ENCODE results near the gene UBE2L3.
A peak's percentile ranks its signal among the peaks of the same experiment; 100 is the strongest.

Gene UBE2L3

GRCh38 chr22:21660904-21661303, 93.4 kb downstream of the UBE2L3 start:
- Histone ChIP-seq H3K4ac (ENCODE audit: low read depth, low read length) (no peak overlapping the region), H3K23ac (ENCODE audit: low read length) (no peak overlapping the region), H2BK5ac (ENCODE audit: low read length) (no peak overlapping the region), H4K8ac (ENCODE audit: low read depth, low read length) (no peak overlapping the region), H3K36me3 (ENCODE audit: control insufficient read depth, insufficient read depth, low read length) (no peaks in the 10 kb centered on the region), H3K18ac (ENCODE audit: low read length) (no peak overlapping the region), H3K4me3 (ENCODE audit: low read length) (no peak overlapping the region), H3K79me2 (ENCODE audit: control insufficient read depth, insufficient read depth, low read length) (no peaks in the 10 kb centered on the region), H3K27me3 (ENCODE audit: insufficient read depth, low read length, poor library complexity) (no peaks in the 10 kb centered on the region), H2BK15ac (replicated peaks; ENCODE audit: low read depth) (no peak overlapping the region), H3K79me1 (ENCODE audit: low read length) (no peaks in the 10 kb centered on the region), H4K5ac (ENCODE audit: low read length) (no peak overlapping the region), H3K27ac (ENCODE audit: low read depth, low read length) (no peak overlapping the region), H3K4me1 (ENCODE audit: control insufficient read depth, low read depth, low read length) (no peaks in the 10 kb centered on the region), H3K56ac (ENCODE audit: low read length) (no peak overlapping the region), H3K9ac (ENCODE audit: low read length) (no peak overlapping the region), H2BK120ac (ENCODE audit: low read depth, low read length) (no peak overlapping the region), H3K4me2 (ENCODE audit: low read length) (no peak overlapping the region), H2AK5ac (ENCODE audit: low read length) (no peak overlapping the region)
- WGBS (ENCODE audit: extremely low coverage, insufficient coverage, low lambda C conversion rate), result no CpG with 5 or more reads among the region's 7 CpGs
- DNase-seq, result no peak

- DNase-seq, result no peak
- Histone ChIP-seq H2BK120ac (ENCODE audit: low read depth, low read length) (no peak overlapping the region), H3K36me3 (ENCODE audit: control insufficient read depth, insufficient read depth, low read length) (no peaks in the 10 kb centered on the region), H3K4me3 (ENCODE audit: low read length) (no peak overlapping the region), H2BK5ac (ENCODE audit: low read length) (no peak overlapping the region), H3K27me3 (ENCODE audit: insufficient read depth, low read length, poor library complexity) (no peaks in the 10 kb centered on the region), H3K27ac (ENCODE audit: low read depth, low read length) (no peak overlapping the region), H4K8ac (ENCODE audit: low read depth, low read length) (no peak overlapping the region), H2BK15ac (replicated peaks; ENCODE audit: low read depth) (no peak overlapping the region), H3K4me2 (ENCODE audit: low read length) (no peak overlapping the region), H2AK5ac (ENCODE audit: low read length) (no peak overlapping the region), H3K4ac (ENCODE audit: low read depth, low read length) (no peak overlapping the region), H3K56ac (ENCODE audit: low read length) (no peak overlapping the region), H3K23ac (ENCODE audit: low read length) (no peak overlapping the region), H3K9ac (ENCODE audit: low read length) (no peak overlapping the region), H3K4me1 (ENCODE audit: control insufficient read depth, low read depth, low read length) (no peaks in the 10 kb centered on the region), H3K79me1 (ENCODE audit: low read length) (no peaks in the 10 kb centered on the region), H3K79me2 (ENCODE audit: control insufficient read depth, insufficient read depth, low read length) (no peaks in the 10 kb centered on the region), H4K5ac (ENCODE audit: low read length) (no peak overlapping the region), H3K18ac (ENCODE audit: low read length) (no peak overlapping the region)
- WGBS (ENCODE audit: extremely low coverage, insufficient coverage, low lambda C conversion rate), result no CpG with 5 or more reads among the region's 5 CpGs
These were observed 94.5 kb downstream of the UBE2L3 start for GRCh38 chr22:21661991-21662390.

- Histone ChIP-seq H2BK5ac (ENCODE audit: low read length) (no peak overlapping the region), H4K8ac (ENCODE audit: low read depth, low read length) (no peak overlapping the region), H3K9ac (ENCODE audit: low read length) (no peak overlapping the region), H2AK5ac (ENCODE audit: low read length) (no peak overlapping the region), H3K4me2 (ENCODE audit: low read length) (no peak overlapping the region), H3K4me1 (ENCODE audit: control insufficient read depth, low read depth, low read length) (no peaks in the 10 kb centered on the region), H4K5ac (ENCODE audit: low read length) (no peak overlapping the region), H3K36me3 (ENCODE audit: control insufficient read depth, insufficient read depth, low read length) (no peaks in the 10 kb centered on the region), H3K79me1 (ENCODE audit: low read length) (no peaks in the 10 kb centered on the region), H3K4me3 (ENCODE audit: low read length) (no peak overlapping the region), H3K27ac (ENCODE audit: low read depth, low read length) (no peak overlapping the region), H3K23ac (ENCODE audit: low read length) (no peak overlapping the region), H2BK120ac (ENCODE audit: low read depth, low read length) (no peak overlapping the region), H3K79me2 (ENCODE audit: control insufficient read depth, insufficient read depth, low read length) (no peaks in the 10 kb centered on the region), H3K27me3 (ENCODE audit: insufficient read depth, low read length, poor library complexity) (no peaks in the 10 kb centered on the region), H3K4ac (ENCODE audit: low read depth, low read length) (no peak overlapping the region), H3K18ac (ENCODE audit: low read length) (no peak overlapping the region), H2BK15ac (replicated peaks; ENCODE audit: low read depth) (no peak overlapping the region), H3K56ac (ENCODE audit: low read length) (no peak overlapping the region)
- no peak for DNase-seq
- WGBS (ENCODE audit: extremely low coverage, insufficient coverage, low lambda C conversion rate), result no CpG with 5 or more reads among the region's 2 CpGs
These were observed 96.2 kb downstream of the UBE2L3 start for GRCh38 chr22:21663738-21664137.

GRCh38 chr22:21665047-21665851, 97.7 kb downstream of the UBE2L3 start:
- no peak overlapping the region for H3K23ac ChIP-seq (ENCODE audit: low read length)
- H2BK15ac ChIP-seq (replicated peaks; ENCODE audit: low read depth), result no peak overlapping the region
- no peak for DNase-seq
- H3K27me3 ChIP-seq (ENCODE audit: insufficient read depth, low read length, poor library complexity), result no peaks in the 10 kb centered on the region
- no peak overlapping the region for H3K4ac ChIP-seq (ENCODE audit: low read depth, low read length)
- no peak overlapping the region for H3K27ac ChIP-seq (ENCODE audit: low read depth, low read length)
- H2BK5ac ChIP-seq (ENCODE audit: low read length), result no peak overlapping the region
- no peaks in the 10 kb centered on the region for H3K4me1 ChIP-seq (ENCODE audit: control insufficient read depth, low read depth, low read length)
- no peaks in the 10 kb centered on the region for H3K79me1 ChIP-seq (ENCODE audit: low read length)
- no peak overlapping the region for H3K9ac ChIP-seq (ENCODE audit: low read length)
- H3K79me2 ChIP-seq (ENCODE audit: control insufficient read depth, insufficient read depth, low read length), result no peaks in the 10 kb centered on the region
- no peak overlapping the region for H4K8ac ChIP-seq (ENCODE audit: low read depth, low read length)
- peak overlapping the region; percentile 64 for H3K4me2 ChIP-seq (ENCODE audit: low read length)
- H2BK120ac ChIP-seq (ENCODE audit: low read depth, low read length), result no peak overlapping the region
- H3K56ac ChIP-seq (ENCODE audit: low read length), result peak overlapping the region; percentile 18
- H3K18ac ChIP-seq (ENCODE audit: low read length), result no peak overlapping the region
- no CpG with 5 or more reads among the region's 26 CpGs for WGBS (ENCODE audit: extremely low coverage, insufficient coverage, low lambda C conversion rate)
- no peaks in the 10 kb centered on the region for H3K36me3 ChIP-seq (ENCODE audit: control insufficient read depth, insufficient read depth, low read length)
- H3K4me3 ChIP-seq (ENCODE audit: low read length), result no peak overlapping the region
- no peak overlapping the region for H2AK5ac ChIP-seq (ENCODE audit: low read length)
- H4K5ac ChIP-seq (ENCODE audit: low read length), result no peak overlapping the region

- DNase-seq, result peak; percentile 27
- H3K27ac ChIP-seq (ENCODE audit: low read depth, low read length), result no peak overlapping the region
- H3K36me3 ChIP-seq (ENCODE audit: control insufficient read depth, insufficient read depth, low read length), result peaks cover 2% of the 10 kb centered on the region
- H2AK5ac ChIP-seq (ENCODE audit: low read length), result no peak overlapping the region
- no peak overlapping the region for H3K9ac ChIP-seq (ENCODE audit: low read length)
- H3K18ac ChIP-seq (ENCODE audit: low read length), result no peak overlapping the region
- H3K56ac ChIP-seq (ENCODE audit: low read length), result peak overlapping the region; percentile 97
- H3K79me2 ChIP-seq (ENCODE audit: control insufficient read depth, insufficient read depth, low read length), result no peaks in the 10 kb centered on the region
- no peaks in the 10 kb centered on the region for H3K27me3 ChIP-seq (ENCODE audit: insufficient read depth, low read length, poor library complexity)
- H3K4me2 ChIP-seq (ENCODE audit: low read length), result peak overlapping the region; percentile 23
- H3K4me3 ChIP-seq (ENCODE audit: low read length), result no peak overlapping the region
- no peak overlapping the region for H2BK15ac ChIP-seq (replicated peaks; ENCODE audit: low read depth)
- no CpG with 5 or more reads among the region's 16 CpGs for WGBS (ENCODE audit: extremely low coverage, insufficient coverage, low lambda C conversion rate)
- peaks cover 2% of the 10 kb centered on the region for H3K79me1 ChIP-seq (ENCODE audit: low read length)
- no peak overlapping the region for H2BK5ac ChIP-seq (ENCODE audit: low read length)
- no peaks in the 10 kb centered on the region for H3K4me1 ChIP-seq (ENCODE audit: control insufficient read depth, low read depth, low read length)
- H4K8ac ChIP-seq (ENCODE audit: low read depth, low read length), result no peak overlapping the region
- no peak overlapping the region for H3K23ac ChIP-seq (ENCODE audit: low read length)
- H4K5ac ChIP-seq (ENCODE audit: low read length), result no peak overlapping the region
- H2BK120ac ChIP-seq (ENCODE audit: low read depth, low read length), result no peak overlapping the region
- no peak overlapping the region for H3K4ac ChIP-seq (ENCODE audit: low read depth, low read length)
These were observed 99.3 kb downstream of the UBE2L3 start for GRCh38 chr22:21666786-21667185.

- H2BK5ac ChIP-seq (ENCODE audit: low read length), result no peak overlapping the region
- H2AK5ac ChIP-seq (ENCODE audit: low read length), result no peak overlapping the region
- no peak overlapping the region for H3K4me2 ChIP-seq (ENCODE audit: low read length)
- H4K5ac ChIP-seq (ENCODE audit: low read length), result no peak overlapping the region
- no peak overlapping the region for H4K8ac ChIP-seq (ENCODE audit: low read depth, low read length)
- no peak overlapping the region for H2BK15ac ChIP-seq (replicated peaks; ENCODE audit: low read depth)
- no peak overlapping the region for H3K9ac ChIP-seq (ENCODE audit: low read length)
- no peak overlapping the region for H2BK120ac ChIP-seq (ENCODE audit: low read depth, low read length)
- H3K4me1 ChIP-seq (ENCODE audit: control insufficient read depth, low read depth, low read length), result no peaks in the 10 kb centered on the region
- no peak overlapping the region for H3K27ac ChIP-seq (ENCODE audit: low read depth, low read length)
- WGBS (ENCODE audit: extremely low coverage, insufficient coverage, low lambda C conversion rate), result no CpG with 5 or more reads among the region's 9 CpGs
- no peak overlapping the region for H3K4me3 ChIP-seq (ENCODE audit: low read length)
- no peak overlapping the region for H3K18ac ChIP-seq (ENCODE audit: low read length)
- no peak overlapping the region for H3K23ac ChIP-seq (ENCODE audit: low read length)
- no peak overlapping the region for H3K4ac ChIP-seq (ENCODE audit: low read depth, low read length)
- H3K79me2 ChIP-seq (ENCODE audit: control insufficient read depth, insufficient read depth, low read length), result no peaks in the 10 kb centered on the region
- H3K36me3 ChIP-seq (ENCODE audit: control insufficient read depth, insufficient read depth, low read length), result peaks cover 2% of the 10 kb centered on the region
- no peak for DNase-seq
- H3K79me1 ChIP-seq (ENCODE audit: low read length), result peaks cover 2% of the 10 kb centered on the region
- no peaks in the 10 kb centered on the region for H3K27me3 ChIP-seq (ENCODE audit: insufficient read depth, low read length, poor library complexity)
- no peak overlapping the region for H3K56ac ChIP-seq (ENCODE audit: low read length)
These were observed 101.5 kb downstream of the UBE2L3 start for GRCh38 chr22:21669026-21669425.
